Sigmoid colon (tissue), 7 donors: ENCODE measurements around the gene ABLIM1. TPM values are rescaled to one million over a fixed set of nuclear protein-coding genes. Genes with fewer than 3 reads are reported as not detected.

Experiments
- DNase-seq: peaks from one replicate; pipeline ENCODE4 v3.0.0-alpha.2; 2019
- H3K27ac ChIP-seq, 4 donors: fragments of 200-600 bp; sonication (generic); one replicate each; pipeline ENCODE4 v1.5.1; 2016 to 2019; ENCODE audit warnings: mild to moderate bottlenecking in 1 of 4
- H3K27me3 ChIP-seq, 3 donors: fragments of 200-600 bp; sonication (generic); one replicate each; pipeline ENCODE4 v1.5.1; 2019; ENCODE audit warnings: mild to moderate bottlenecking in 1 of 3
- H3K36me3 ChIP-seq, 4 donors: fragments of 200-600 bp; sonication (generic); one replicate each; pipeline ENCODE4 v1.5.1; 2016 to 2019
- H3K4me1 ChIP-seq, 4 donors: fragments of 200-600 bp; sonication (generic); one replicate each; pipeline ENCODE4 v1.5.1; 2017 to 2019
- H3K4me3 ChIP-seq, 4 donors: fragments of 200-600 bp; sonication (generic); one replicate each; pipeline ENCODE4 v1.5.1; 2017 to 2019; ENCODE audit warnings: mild to moderate bottlenecking in 2 of 4, moderate library complexity in 1 of 4
- H3K9me3 ChIP-seq, 4 donors: fragments of 200-600 bp in 3 of 4; sonication (generic) in 3 of 4; one replicate each; pipeline versions ENCODE4 v1.5.1 to v1.6.1; 2013 to 2019
- CTCF ChIP-seq, 4 experiments: fragments of 450-650 bp in 3 of 4; fragments of 200-600 bp in 1 of 4; IDR thresholded peaks; one replicate each; pipeline ENCODE4 v1.5.1; 2016 to 2019; ENCODE audit warnings: antibody characterized with exemption in 4 of 4, mild to moderate bottlenecking in 3 of 4, moderate library complexity in 2 of 4
- EP300 ChIP-seq, 4 donors: sonication (generic); formaldehyde crosslinking; IDR thresholded peaks; one replicate each; pipeline ENCODE4 v1.6.1; 2017; ENCODE audit warnings: antibody characterized with exemption in 4 of 4
- POLR2A ChIP-seq, 2 donors: fragments of 450-650 bp; IDR thresholded peaks; one replicate each; pipeline ENCODE4 v1.6.1; 2016; ENCODE audit warnings: antibody characterized with exemption in 2 of 2, mild to moderate bottlenecking in 2 of 2, moderate library complexity in 2 of 2
- POLR2AphosphoS5 ChIP-seq, 4 donors: sonication (generic); formaldehyde crosslinking; IDR thresholded peaks; one replicate each; pipeline ENCODE4 v1.6.1; 2017; ENCODE audit warnings: antibody characterized with exemption in 4 of 4
- WGBS, 2 donors: extraction: QIAGEN DNeasy Blood & Tissue Kit; methylation state at CpG; one replicate each; pipeline ENCODE4 v1.1.7; 2013; 5-methylcytosine and 5-hydroxymethylcytosine counted together
- intact Hi-C: fragments of 100-400 bp; cut with DNase I; formaldehyde crosslinking; loops from one replicate; pipeline ENCODE4 v1.15.1; 2023
- polyA plus RNA-seq, 3 donors: library from polyadenylated mRNA; stranded (reverse); fragments of 200-250 nt; gene quantifications; one replicate each; pipeline ENCODE4 v1.2.3, GENCODE V29; 2013
- total RNA-seq, 4 donors: library from RNA; depleted of rRNA; stranded (reverse); fragments of >200 nt; gene quantifications; one replicate each; pipeline ENCODE4 v1.1.0, GENCODE V29; 2016
- donor health status: healthy with polysubstance abuse.
- donor health status: Bipolar disorder and iron deficiency.
- donor health status: healthy.

ABLIM1 gene
- total and polyA plus RNA-seq, 7 donors = 41.9 to 127 (median 49.5) TPM

GRCh38 chr10:114629824-114630730 is 28.0 kb downstream of the ABLIM1 start:
- peaks cover 0 to 43% (median 34%) of the 10 kb centered on the region in 4 donors for H3K4me1 ChIP-seq
- intact Hi-C loops = loop anchor here (5.0 kb wide), 1 partner anchor 78 kb away; no protein-coding TSS in a partner anchor
- 85% methylated on average over 4 of the region's 4 CpGs for WGBS, 2 donors
- H3K27ac ChIP-seq = peak overlapping the region in 2 of 4 donors; percentile 17 to 78
- TF ChIP-seq CTCF (IDR thresholded peaks at IDR 0.05) = no peak
- no peak for TF ChIP-seq POLR2AphosphoS5 (IDR thresholded peaks at IDR 0.05)
- TF ChIP-seq POLR2A (IDR thresholded peaks at IDR 0.05) = no peak
- no peak for TF ChIP-seq EP300 (IDR thresholded peaks at IDR 0.05)
- no peak for DNase-seq
- no peak overlapping the region for H3K4me3 ChIP-seq
- H3K36me3 ChIP-seq = no peaks in the 10 kb centered on the region
- no peaks in the 10 kb centered on the region for H3K9me3 ChIP-seq
- peaks cover 0 to 26% (median 0%) of the 10 kb centered on the region in 3 donors for H3K27me3 ChIP-seq

- 85 to 93% methylated on average over 9 of the region's 9 CpGs for WGBS, 2 donors
- peaks cover 0 to 26% (median 0%) of the 10 kb centered on the region in 3 donors for H3K27me3 ChIP-seq
- TF ChIP-seq POLR2A (IDR thresholded peaks at IDR 0.05) = no peak
- TF ChIP-seq CTCF (IDR thresholded peaks at IDR 0.05) = no peak
- TF ChIP-seq EP300 (IDR thresholded peaks at IDR 0.05) = no peak
- no peak for TF ChIP-seq POLR2AphosphoS5 (IDR thresholded peaks at IDR 0.05)
- H3K27ac ChIP-seq = peak overlapping the region in 2 of 4 donors; percentile 17 to 78
- peaks cover 0 to 3% (median 0%) of the 10 kb centered on the region in 4 donors for H3K9me3 ChIP-seq
- no peak for DNase-seq
- no peak overlapping the region for H3K4me3 ChIP-seq
- intact Hi-C loops = no loop called here
- H3K4me1 ChIP-seq = peaks cover 0 to 37% (median 30%) of the 10 kb centered on the region in 4 donors
- H3K36me3 ChIP-seq = no peaks in the 10 kb centered on the region
These were observed 28.8 kb downstream of the ABLIM1 start for GRCh38 chr10:114629083-114629823.

- DNase-seq = no peak
- WGBS, 2 donors = 96 to 97% methylated on average over 3 of the region's 3 CpGs
- Histone ChIP-seq H3K27ac (no peak overlapping the region), H3K36me3 (no peaks in the 10 kb centered on the region), H3K9me3 (peaks cover 0 to 6% (median 0%) of the 10 kb centered on the region in 4 donors), H3K4me1 (peaks cover 0 to 40% (median 32%) of the 10 kb centered on the region in 4 donors), H3K4me3 (no peak overlapping the region), H3K27me3 (peaks cover 0 to 26% (median 0%) of the 10 kb centered on the region in 3 donors)
- intact Hi-C loops = no loop called here
- TF ChIP-seq CTCF (IDR thresholded peaks at IDR 0.05) = no peak
- TF ChIP-seq EP300 (IDR thresholded peaks at IDR 0.05) = no peak
- no peak for TF ChIP-seq POLR2A (IDR thresholded peaks at IDR 0.05)
- no peak for TF ChIP-seq POLR2AphosphoS5 (IDR thresholded peaks at IDR 0.05)
These were observed 30.0 kb downstream of the ABLIM1 start for GRCh38 chr10:114628106-114628505.

GRCh38 chr10:114626841-114627240 is 31.2 kb downstream of the ABLIM1 start:
- no peaks in the 10 kb centered on the region for H3K36me3 ChIP-seq
- no peak overlapping the region for H3K4me3 ChIP-seq
- peaks cover 0 to 21% (median 0%) of the 10 kb centered on the region in 3 donors for H3K27me3 ChIP-seq
- peaks cover 0 to 6% (median 0%) of the 10 kb centered on the region in 4 donors for H3K9me3 ChIP-seq
- no peak overlapping the region for H3K27ac ChIP-seq
- peaks cover 0 to 27% (median 25%) of the 10 kb centered on the region in 4 donors for H3K4me1 ChIP-seq
- WGBS, 2 donors = 98 to 100% methylated on average over 1 of the region's 1 CpG
- intact Hi-C loops = no loop called here
- no peak for TF ChIP-seq CTCF (IDR thresholded peaks at IDR 0.05)
- TF ChIP-seq EP300 (IDR thresholded peaks at IDR 0.05) = no peak
- TF ChIP-seq POLR2AphosphoS5 (IDR thresholded peaks at IDR 0.05) = no peak
- TF ChIP-seq POLR2A (IDR thresholded peaks at IDR 0.05) = no peak
- no peak for DNase-seq
